Prostate gland (tissue), 2 donors: Measurements from ENCODE around the gene RSPH9.

ENCODE experiments used
- POLR2AphosphoS5 ChIP-seq: sonication (generic); formaldehyde crosslinking; IDR thresholded peaks from one replicate; pipeline ENCODE4 v1.6.1; 2017; ENCODE audit warnings: antibody characterized with exemption
- TF ChIP-seq, protein P1 (sequence below), 4 experiments: fragments of 200-600 bp in 2 of 4; fragments of 450-650 bp in 2 of 4; sonication (generic) in 2 of 4; IDR thresholded peaks; 1 replicate in 3 of 4; 2 replicates in 1 of 4; pipeline ENCODE4 v1.5.1; 2016 to 2019; ENCODE audit warnings: antibody characterized with exemption in 4 of 4, mild to moderate bottlenecking in 2 of 4, moderate library complexity in 2 of 4

DNA sequence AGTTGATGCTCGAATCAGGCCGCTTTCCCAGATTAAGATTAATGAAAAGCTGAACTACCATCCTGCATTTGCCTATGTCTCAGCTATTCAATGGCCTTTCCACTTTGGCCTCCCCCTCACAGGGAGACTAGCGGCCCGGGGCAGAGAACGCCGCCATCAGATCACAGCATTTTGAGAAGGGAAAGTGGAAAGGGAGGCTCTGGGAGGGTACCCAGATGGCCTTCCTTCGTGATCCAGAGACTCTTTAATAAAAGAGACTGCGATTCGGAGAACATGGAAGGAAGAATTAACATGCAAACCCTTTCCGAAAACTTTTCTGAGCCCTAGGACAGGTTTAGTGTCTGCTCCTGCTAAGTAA is 42.2 kb downstream of the RSPH9 start:
- TF ChIP-seq POLR2AphosphoS5 = no peak
- TF ChIP-seq, protein P1, sequence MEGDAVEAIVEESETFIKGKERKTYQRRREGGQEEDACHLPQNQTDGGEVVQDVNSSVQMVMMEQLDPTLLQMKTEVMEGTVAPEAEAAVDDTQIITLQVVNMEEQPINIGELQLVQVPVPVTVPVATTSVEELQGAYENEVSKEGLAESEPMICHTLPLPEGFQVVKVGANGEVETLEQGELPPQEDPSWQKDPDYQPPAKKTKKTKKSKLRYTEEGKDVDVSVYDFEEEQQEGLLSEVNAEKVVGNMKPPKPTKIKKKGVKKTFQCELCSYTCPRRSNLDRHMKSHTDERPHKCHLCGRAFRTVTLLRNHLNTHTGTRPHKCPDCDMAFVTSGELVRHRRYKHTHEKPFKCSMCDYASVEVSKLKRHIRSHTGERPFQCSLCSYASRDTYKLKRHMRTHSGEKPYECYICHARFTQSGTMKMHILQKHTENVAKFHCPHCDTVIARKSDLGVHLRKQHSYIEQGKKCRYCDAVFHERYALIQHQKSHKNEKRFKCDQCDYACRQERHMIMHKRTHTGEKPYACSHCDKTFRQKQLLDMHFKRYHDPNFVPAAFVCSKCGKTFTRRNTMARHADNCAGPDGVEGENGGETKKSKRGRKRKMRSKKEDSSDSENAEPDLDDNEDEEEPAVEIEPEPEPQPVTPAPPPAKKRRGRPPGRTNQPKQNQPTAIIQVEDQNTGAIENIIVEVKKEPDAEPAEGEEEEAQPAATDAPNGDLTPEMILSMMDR (IDR thresholded peaks at IDR 0.05) = no peak
